ENCODE measurements around the gene TM4SF20.

- no peak for TF ChIP-seq CTCF (IDR thresholded peaks at IDR 0.05; ENCODE audit: low read depth, low read length, poor library complexity, severe bottlenecking)
- TF ChIP-seq EZH2phosphoT487 (IDR thresholded peaks at IDR 0.05; ENCODE audit: borderline replicate concordance, low read length) = no peak
Observed at GRCh38 chr2:227415538-227416424, 36.7 kb upstream of the TM4SF20 start.
